TTC549 (cell line): ENCODE results near the gene TTLL8.

Source experiments
- FAIRE-seq: peaks from 2 replicates; lab custom pipeline; 2012; peaks lifted over from hg19 to GRCh38; lab: Jason Lieb, UNC

Gene TTLL8

GRCh38 chr22:50082961-50083461 lies 24.9 kb upstream of the TTLL8 start:
- no peak for FAIRE-seq

GRCh38 chr22:50082197-50082715 lies 24.2 kb upstream of the TTLL8 start:
- no peak for FAIRE-seq

GRCh38 chr22:50081426-50082196 lies 23.5 kb upstream of the TTLL8 start:
- FAIRE-seq = no peak

GRCh38 chr22:50080077-50080465 lies 22.0 kb upstream of the TTLL8 start:
- FAIRE-seq = no peak

GRCh38 chr22:50078761-50079160 lies 20.7 kb upstream of the TTLL8 start:
- FAIRE-seq = no peak

- FAIRE-seq = no peak
Observed at GRCh38 chr22:50078246-50078645, 20.1 kb upstream of the TTLL8 start.

- no peak for FAIRE-seq
Observed at GRCh38 chr22:50076646-50077535, 18.8 kb upstream of the TTLL8 start.

GRCh38 chr22:50074551-50075530 lies 16.7 kb upstream of the TTLL8 start:
- no peak for FAIRE-seq

GRCh38 chr22:50074056-50074455 lies 16.0 kb upstream of the TTLL8 start:
- FAIRE-seq = no peak

- FAIRE-seq = no peak
Observed at GRCh38 chr22:50072714-50073538, 14.8 kb upstream of the TTLL8 start.

GRCh38 chr22:50072167-50072555 lies 14.1 kb upstream of the TTLL8 start:
- FAIRE-seq = no peak

GRCh38 chr22:50071432-50072166 lies 13.5 kb upstream of the TTLL8 start:
- no peak for FAIRE-seq

GRCh38 chr22:50070366-50070765 lies 12.3 kb upstream of the TTLL8 start:
- no peak for FAIRE-seq

GRCh38 chr22:50068096-50068495 lies 10.0 kb upstream of the TTLL8 start:
- no peak for FAIRE-seq

GRCh38 chr22:50067244-50067643 lies 9.1 kb upstream of the TTLL8 start:
- no peak for FAIRE-seq

GRCh38 chr22:50064453-50064852 lies 6.4 kb upstream of the TTLL8 start:
- FAIRE-seq = no peak

GRCh38 chr22:50063589-50064393 lies 5.7 kb upstream of the TTLL8 start:
- no peak for FAIRE-seq

- FAIRE-seq = no peak
Observed at GRCh38 chr22:50062509-50063135, 4.5 kb upstream of the TTLL8 start.

- no peak for FAIRE-seq
Observed at GRCh38 chr22:50061824-50062355, 3.8 kb upstream of the TTLL8 start.
